ENCODE measurements around the gene QPRT. TPM values are rescaled to one million over a fixed set of nuclear protein-coding genes. Genes with fewer than 3 reads are reported as not detected.

The QPRT gene
- total and polyA plus RNA-seq, 2 experiments from 2014 or later, result 65.4 to 128 TPM

- Histone ChIP-seq H3K27ac (ENCODE audit: low read depth) (0 out of 2 replicates have a peak overlapping the region, but pooled peaks have one; percentile 55), H3F3A (replicated peaks; ENCODE audit: low read depth) (peaks cover 79% of the 10 kb centered on the region), H4K20me1 (replicated peaks; ENCODE audit: insufficient read depth) (peaks cover 48% of the 10 kb centered on the region), H3K36me3 (ENCODE audit: insufficient read depth) (peaks cover 6% of the 10 kb centered on the region; the same call in 1 of the 2 replicates), H3K79me2 (replicated peaks; ENCODE audit: insufficient read depth) (0 out of 2 replicates have a peak, but pooled peaks cover 3% of the 10 kb centered on the region), H3K27me3 (ENCODE audit: insufficient read depth) (no peaks in the 10 kb centered on the region), H3K4me2 (no peak overlapping the region), H3K4me1 (ENCODE audit: insufficient read depth) (peaks cover 3% of the 10 kb centered on the region; the same call in 1 of the 2 replicates), H3K4me3 (no peak overlapping the region), H3K9me2 (ENCODE audit: insufficient read depth) (no peaks in the 10 kb centered on the region), H2AFZ (no peak overlapping the region)
- Mint-ChIP-seq H3K27ac (no peak overlapping the region), H3K9me3 (no peaks in the 10 kb centered on the region; the same call in 1 of the 3 replicates), H3K27me3 (ENCODE audit: insufficient read depth, low read depth, poor library complexity) (peaks cover 42% of the 10 kb centered on the region), H3K4me3 (no peak overlapping the region), H3K36me3 (ENCODE audit: low read depth) (peaks cover 65% of the 10 kb centered on the region), H3K4me1 (peaks cover 4% of the 10 kb centered on the region; the same call in 1 of the 3 replicates)
- ATAC-seq (no peak), DNase-seq (ENCODE audit: low spot score) (no peak)
- no peak for TF ChIP-seq ETS1 (IDR thresholded peaks at IDR 0.05)
- no peak for TF ChIP-seq CREB1 (CRISPR knock-in tag; IDR thresholded peaks at IDR 0.05; ENCODE audit: low read depth)
- TF ChIP-seq ZNF114 (CRISPR knock-in tag; IDR thresholded peaks at IDR 0.05), result no peak
- no peak for TF ChIP-seq NANOG (IDR thresholded peaks at IDR 0.05; ENCODE audit: borderline replicate concordance)
- no peak for TF ChIP-seq EZH2 (IDR thresholded peaks at IDR 0.05; ENCODE audit: low read depth, unreplicated experiment)
- TF ChIP-seq STAT1 (IDR thresholded peaks at IDR 0.05; ENCODE audit: unreplicated experiment), result no peak
- no peak for TF ChIP-seq EZH2phosphoT487 (IDR thresholded peaks at IDR 0.05; ENCODE audit: unreplicated experiment)
- no peak for TF ChIP-seq ZNF331 (CRISPR knock-in tag; IDR thresholded peaks at IDR 0.05; ENCODE audit: low read depth)
- TF ChIP-seq CTCF (conservative IDR thresholded peaks at IDR 0.05; ENCODE audit: low read depth in 2 of 2), result no peak
- TF ChIP-seq POLR2AphosphoS5 (IDR thresholded peaks at IDR 0.05; ENCODE audit: low read depth), result no peak
- TF ChIP-seq JUNB (IDR thresholded peaks at IDR 0.05; ENCODE audit: unreplicated experiment), result no peak
- TF ChIP-seq ZNF462 (CRISPR knock-in tag; IDR thresholded peaks at IDR 0.05), result no peak
- TF ChIP-seq REST (IDR thresholded peaks at IDR 0.05; ENCODE audit: unreplicated experiment), result no peak
Measured at GRCh38 chr16:29738514-29738913, 59.5 kb downstream of the QPRT start.

Data from GM23338 (cell line).